NB4 (cell line): Measurements from ENCODE around the gene DRAM1.

Experiments used
- MYC ChIP-seq: IDR thresholded peaks from 2 replicates; pipeline ENCODE4 v1.6.1; 2011; ENCODE audit warnings: low read depth, low read length
- POLR2A ChIP-seq: IDR thresholded peaks from 2 replicates; pipeline ENCODE4 v1.6.1; 2011; ENCODE audit warnings: mild to moderate bottlenecking; ENCODE audit not compliant: insufficient read length; ENCODE audit errors: extremely low read depth
- TF ChIP-seq, protein P1 (sequence below): IDR thresholded peaks from one replicate; pipeline ENCODE4 v1.5.1; 2012; ENCODE audit warnings: low read depth, low read length
- TF ChIP-seq, protein P2 (sequence below): IDR thresholded peaks from 2 replicates; pipeline ENCODE4 v1.6.1; 2011; ENCODE audit warnings: low read depth, low read length

DNA sequence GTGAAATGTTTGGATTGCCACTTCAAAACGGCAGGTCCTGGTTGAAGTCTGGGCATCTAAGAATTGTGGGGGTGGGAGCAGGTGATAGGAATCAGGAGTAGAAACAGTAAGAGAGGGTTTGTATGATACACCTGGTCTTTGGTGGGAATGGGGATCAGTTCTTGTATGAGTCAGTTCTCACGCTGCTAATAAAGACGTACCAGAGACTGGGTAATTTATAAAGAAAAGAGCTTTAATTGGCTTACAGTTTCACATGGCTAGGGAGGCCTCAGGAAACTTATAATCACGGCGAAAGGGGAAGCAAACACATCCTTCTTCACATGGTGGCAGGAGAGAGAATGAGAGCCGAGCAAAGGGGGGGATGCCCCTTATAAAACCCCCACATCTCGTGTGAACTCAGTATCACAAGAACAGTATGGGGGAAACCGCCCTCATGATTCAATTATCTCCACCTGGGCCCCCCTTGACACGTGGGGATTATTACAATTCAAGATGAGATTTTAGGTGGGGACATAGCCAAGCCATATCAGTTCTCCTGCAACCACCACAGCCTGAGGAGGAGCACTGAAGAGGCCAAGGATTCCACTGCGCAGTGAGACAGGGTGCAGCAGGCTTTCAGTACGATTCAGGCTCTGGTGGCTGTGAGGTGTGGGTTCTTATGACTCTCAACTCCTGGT lies 52.1 kb downstream of the DRAM1 start:
- TF ChIP-seq, protein P1, sequence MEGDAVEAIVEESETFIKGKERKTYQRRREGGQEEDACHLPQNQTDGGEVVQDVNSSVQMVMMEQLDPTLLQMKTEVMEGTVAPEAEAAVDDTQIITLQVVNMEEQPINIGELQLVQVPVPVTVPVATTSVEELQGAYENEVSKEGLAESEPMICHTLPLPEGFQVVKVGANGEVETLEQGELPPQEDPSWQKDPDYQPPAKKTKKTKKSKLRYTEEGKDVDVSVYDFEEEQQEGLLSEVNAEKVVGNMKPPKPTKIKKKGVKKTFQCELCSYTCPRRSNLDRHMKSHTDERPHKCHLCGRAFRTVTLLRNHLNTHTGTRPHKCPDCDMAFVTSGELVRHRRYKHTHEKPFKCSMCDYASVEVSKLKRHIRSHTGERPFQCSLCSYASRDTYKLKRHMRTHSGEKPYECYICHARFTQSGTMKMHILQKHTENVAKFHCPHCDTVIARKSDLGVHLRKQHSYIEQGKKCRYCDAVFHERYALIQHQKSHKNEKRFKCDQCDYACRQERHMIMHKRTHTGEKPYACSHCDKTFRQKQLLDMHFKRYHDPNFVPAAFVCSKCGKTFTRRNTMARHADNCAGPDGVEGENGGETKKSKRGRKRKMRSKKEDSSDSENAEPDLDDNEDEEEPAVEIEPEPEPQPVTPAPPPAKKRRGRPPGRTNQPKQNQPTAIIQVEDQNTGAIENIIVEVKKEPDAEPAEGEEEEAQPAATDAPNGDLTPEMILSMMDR, result no peak
- TF ChIP-seq POLR2A, result no peak
- TF ChIP-seq, protein P2, sequence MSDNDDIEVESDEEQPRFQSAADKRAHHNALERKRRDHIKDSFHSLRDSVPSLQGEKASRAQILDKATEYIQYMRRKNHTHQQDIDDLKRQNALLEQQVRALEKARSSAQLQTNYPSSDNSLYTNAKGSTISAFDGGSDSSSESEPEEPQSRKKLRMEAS, result no peak
- no peak for TF ChIP-seq MYC
